ENCODE data around the gene ERCC4. TPM values are rescaled to one million over a fixed set of nuclear protein-coding genes. Genes with fewer than 3 reads are reported as not detected.

ERCC4 gene
- 3.7 and 3.8 TPM in 2 replicates for polyA plus RNA-seq (2013)

DNA sequence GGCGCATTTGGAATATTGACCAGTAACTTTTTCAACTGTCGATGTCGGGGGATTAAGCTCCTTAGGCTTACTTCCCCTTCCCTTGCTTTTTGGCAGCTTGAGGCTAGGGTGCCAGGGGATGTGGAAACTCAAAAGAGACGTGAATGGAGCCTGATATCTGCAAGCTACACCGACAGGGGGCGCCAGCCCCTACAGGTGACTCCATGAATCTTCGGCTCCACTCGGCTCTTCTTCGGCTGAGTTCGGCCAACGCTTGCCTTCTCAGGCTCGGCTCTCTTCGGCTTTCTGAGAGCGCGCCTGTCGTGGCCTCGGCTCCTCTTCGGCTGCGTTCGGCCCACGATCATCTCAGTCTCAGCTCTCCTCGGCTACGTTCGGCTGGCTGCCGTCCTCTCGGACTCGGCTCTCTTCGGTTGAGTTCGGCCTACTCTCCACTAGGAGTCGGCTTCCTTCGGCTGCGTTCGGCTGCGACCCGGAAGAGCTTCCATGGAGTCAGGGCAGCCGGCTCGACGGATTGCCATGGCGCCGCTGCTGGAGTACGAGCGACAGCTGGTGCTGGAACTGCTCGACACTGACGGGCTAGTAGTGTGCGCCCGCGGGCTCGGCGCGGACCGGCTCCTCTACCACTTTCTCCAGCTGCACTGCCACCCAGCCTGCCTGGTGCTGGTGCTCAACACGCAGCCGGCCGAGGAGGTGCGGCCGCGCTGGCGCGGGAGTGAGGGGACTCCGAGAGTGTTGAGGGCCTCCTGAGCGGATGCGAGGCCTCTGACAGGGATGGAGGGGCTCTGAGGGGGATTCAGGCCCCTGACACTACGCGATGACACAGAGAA is at the start of gene ERCC4:
TSS of gene ERCC4 (plus strand) at position 472 of the 827 bp plus-strand sequence. CDS start at position 484, 12 bp downstream.
- H3K4me2 ChIP-seq (ENCODE audit: low read length) = peak within 1 kb of the TSS; percentile 84
- H3K79me1 ChIP-seq (ENCODE audit: low read length) = peaks cover 4% of the 10 kb centered on the region
- H3K9ac ChIP-seq (ENCODE audit: low read length) = peak within 1 kb of the TSS; percentile 95
- peak within 1 kb of the TSS; percentile 92 for H3K18ac ChIP-seq (ENCODE audit: low read length)
- H3K4me1 ChIP-seq (ENCODE audit: control insufficient read depth in 1 of 2, insufficient read depth in 2 of 2, low read length in 2 of 2) = peaks cover 3 to 7% of the 10 kb centered on the region in 2 experiments
- peak within 1 kb of the TSS; percentile 87 for H4K91ac ChIP-seq (ENCODE audit: low read depth, low read length)
- peak within 1 kb of the TSS; percentile 98 for H2AFZ ChIP-seq (ENCODE audit: insufficient read depth, low read length, poor library complexity)
- H3K23ac ChIP-seq (ENCODE audit: low read length) = no peak within 1 kb of the TSS
- peak within 1 kb of the TSS; percentile 21 for H3K27ac ChIP-seq (ENCODE audit: low read depth, low read length)
- H3K14ac ChIP-seq (ENCODE audit: low read length) = peak within 1 kb of the TSS; percentile 92
- peak within 1 kb of the TSS; percentile 70 for H3K4ac ChIP-seq (ENCODE audit: low read depth, low read length)
- peak within 1 kb of the TSS; percentile 95 for H3K4me3 ChIP-seq (ENCODE audit: low read depth, low read length)
- peak within 1 kb of the TSS; percentile 56 for H2BK5ac ChIP-seq (ENCODE audit: low read depth, low read length, poor library complexity)
- no CpG with 5 or more reads among the region's 64 CpGs for WGBS (ENCODE audit: extremely low coverage, insufficient coverage, insufficient read length)
- H3K36me3 ChIP-seq (ENCODE audit: control insufficient read depth in 1 of 2, insufficient read depth in 2 of 2, low read length in 2 of 2) = peaks cover 3 to 4% of the 10 kb centered on the region in 2 experiments
- peak within 1 kb of the TSS; percentile 98 for H4K8ac ChIP-seq (ENCODE audit: low read depth, low read length)
- H3K27me3 ChIP-seq (ENCODE audit: insufficient read depth, low read length) = no peaks in the 10 kb centered on the region
- peak within 1 kb of the TSS; percentile 49 for H2AK5ac ChIP-seq (ENCODE audit: low read length)
- peak within 1 kb of the TSS; percentile 43 for H2BK120ac ChIP-seq (ENCODE audit: insufficient read depth, low read length, poor library complexity)
- no peaks in the 10 kb centered on the region for H3K9me3 ChIP-seq (ENCODE audit: insufficient read depth, low read depth, low read length)
- peaks cover 5% of the 10 kb centered on the region for H3K79me2 ChIP-seq (ENCODE audit: control insufficient read depth, insufficient read depth, low read length, poor library complexity)
- peak; percentile 100 for DNase-seq
- H2BK12ac ChIP-seq (ENCODE audit: low read length) = no peak within 1 kb of the TSS
- H4K12ac ChIP-seq (ENCODE audit: low read depth, low read length) = peak within 1 kb of the TSS; percentile 93

GRCh38 chr16:13873835-13874438 is 46.0 kb upstream of the ERCC4 start:
- H3K36me3 ChIP-seq (ENCODE audit: control insufficient read depth in 1 of 2, insufficient read depth in 2 of 2, low read length in 2 of 2) = no peaks in the 10 kb centered on the region
- H3K4me3 ChIP-seq (ENCODE audit: low read depth, low read length) = no peak overlapping the region
- no peaks in the 10 kb centered on the region for H3K4me1 ChIP-seq (ENCODE audit: control insufficient read depth in 1 of 2, insufficient read depth in 2 of 2, low read length in 2 of 2)
- H3K14ac ChIP-seq (ENCODE audit: low read length) = no peak overlapping the region
- H3K4ac ChIP-seq (ENCODE audit: low read depth, low read length) = no peak overlapping the region
- H3K23ac ChIP-seq (ENCODE audit: low read length) = no peak overlapping the region
- H3K27ac ChIP-seq (ENCODE audit: low read depth, low read length) = no peak overlapping the region
- no peak overlapping the region for H4K91ac ChIP-seq (ENCODE audit: low read depth, low read length)
- no peaks in the 10 kb centered on the region for H3K79me1 ChIP-seq (ENCODE audit: low read length)
- no peak overlapping the region for H3K9ac ChIP-seq (ENCODE audit: low read length)
- H3K4me2 ChIP-seq (ENCODE audit: low read length) = no peak overlapping the region
- no CpG with 5 or more reads among the region's 5 CpGs for WGBS (ENCODE audit: extremely low coverage, insufficient coverage, insufficient read length)
- H2BK120ac ChIP-seq (ENCODE audit: insufficient read depth, low read length, poor library complexity) = no peak overlapping the region
- H2AK5ac ChIP-seq (ENCODE audit: low read length) = no peak overlapping the region
- H4K8ac ChIP-seq (ENCODE audit: low read depth, low read length) = no peak overlapping the region
- no peaks in the 10 kb centered on the region for H3K79me2 ChIP-seq (ENCODE audit: control insufficient read depth, insufficient read depth, low read length, poor library complexity)
- H3K18ac ChIP-seq (ENCODE audit: low read length) = no peak overlapping the region
- no peak overlapping the region for H2BK12ac ChIP-seq (ENCODE audit: low read length)
- H2BK5ac ChIP-seq (ENCODE audit: low read depth, low read length, poor library complexity) = no peak overlapping the region
- DNase-seq = peak; percentile 2 to 14
- H3K9me3 ChIP-seq (ENCODE audit: insufficient read depth, low read depth, low read length) = no peaks in the 10 kb centered on the region
- H3K27me3 ChIP-seq (ENCODE audit: insufficient read depth, low read length) = no peaks in the 10 kb centered on the region
- no peak overlapping the region for H4K12ac ChIP-seq (ENCODE audit: low read depth, low read length)
- no peak overlapping the region for H2AFZ ChIP-seq (ENCODE audit: insufficient read depth, low read length, poor library complexity)

DNA sequence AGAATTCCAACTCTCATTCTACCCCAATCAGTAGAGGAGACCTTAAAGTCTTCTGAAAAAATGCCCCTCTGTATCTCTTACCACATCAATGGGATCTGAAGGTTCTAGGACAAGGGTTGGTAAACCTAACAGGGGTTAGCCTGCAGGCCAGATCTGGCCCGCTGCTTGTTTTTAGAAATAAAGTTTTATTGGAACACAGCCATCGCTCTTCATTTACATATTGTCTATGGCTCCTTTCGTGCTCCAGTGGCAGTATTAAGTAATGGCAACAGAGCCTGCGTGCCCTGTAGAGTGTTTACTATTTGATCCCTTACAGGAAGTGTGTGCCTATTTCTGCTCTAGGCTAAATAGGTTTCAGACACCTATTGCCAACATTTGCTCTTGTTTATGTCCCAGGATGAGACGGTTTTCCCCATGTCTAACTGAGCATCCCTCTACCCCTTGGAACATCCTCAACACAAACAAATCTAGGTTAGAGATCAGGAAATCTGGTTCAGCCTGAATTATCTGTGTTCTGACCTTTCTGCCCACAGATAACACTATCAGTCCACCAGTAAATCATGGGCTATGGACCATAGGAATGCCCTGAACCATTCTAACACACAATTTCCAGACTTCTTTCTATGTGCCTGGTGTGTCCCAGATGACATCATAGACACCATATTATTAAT is 44.2 kb upstream of the ERCC4 start:
- Histone ChIP-seq H2AFZ (ENCODE audit: insufficient read depth, low read length, poor library complexity) (no peak overlapping the region), H3K14ac (ENCODE audit: low read length) (no peak overlapping the region), H3K36me3 (ENCODE audit: control insufficient read depth in 1 of 2, insufficient read depth in 2 of 2, low read length in 2 of 2) (no peaks in the 10 kb centered on the region), H3K23ac (ENCODE audit: low read length) (no peak overlapping the region), H3K79me1 (ENCODE audit: low read length) (no peaks in the 10 kb centered on the region), H3K27me3 (ENCODE audit: insufficient read depth, low read length) (no peaks in the 10 kb centered on the region), H3K9me3 (ENCODE audit: insufficient read depth, low read depth, low read length) (no peaks in the 10 kb centered on the region), H4K8ac (ENCODE audit: low read depth, low read length) (no peak overlapping the region), H4K91ac (ENCODE audit: low read depth, low read length) (no peak overlapping the region), H3K9ac (ENCODE audit: low read length) (no peak overlapping the region), H2BK12ac (ENCODE audit: low read length) (no peak overlapping the region), H3K4me3 (ENCODE audit: low read depth, low read length) (no peak overlapping the region), H2BK120ac (ENCODE audit: insufficient read depth, low read length, poor library complexity) (no peak overlapping the region), H3K4ac (ENCODE audit: low read depth, low read length) (no peak overlapping the region), H3K4me1 (ENCODE audit: control insufficient read depth in 1 of 2, insufficient read depth in 2 of 2, low read length in 2 of 2) (no peaks in the 10 kb centered on the region), H2BK5ac (ENCODE audit: low read depth, low read length, poor library complexity) (no peak overlapping the region), H4K12ac (ENCODE audit: low read depth, low read length) (no peak overlapping the region), H3K18ac (ENCODE audit: low read length) (no peak overlapping the region), H2AK5ac (ENCODE audit: low read length) (no peak overlapping the region), H3K27ac (ENCODE audit: low read depth, low read length) (no peak overlapping the region), H3K4me2 (ENCODE audit: low read length) (no peak overlapping the region), H3K79me2 (ENCODE audit: control insufficient read depth, insufficient read depth, low read length, poor library complexity) (no peaks in the 10 kb centered on the region)
- WGBS (ENCODE audit: extremely low coverage, insufficient coverage, insufficient read length) = no CpG with 5 or more reads among the region's 5 CpGs
- no peak for DNase-seq

DNA sequence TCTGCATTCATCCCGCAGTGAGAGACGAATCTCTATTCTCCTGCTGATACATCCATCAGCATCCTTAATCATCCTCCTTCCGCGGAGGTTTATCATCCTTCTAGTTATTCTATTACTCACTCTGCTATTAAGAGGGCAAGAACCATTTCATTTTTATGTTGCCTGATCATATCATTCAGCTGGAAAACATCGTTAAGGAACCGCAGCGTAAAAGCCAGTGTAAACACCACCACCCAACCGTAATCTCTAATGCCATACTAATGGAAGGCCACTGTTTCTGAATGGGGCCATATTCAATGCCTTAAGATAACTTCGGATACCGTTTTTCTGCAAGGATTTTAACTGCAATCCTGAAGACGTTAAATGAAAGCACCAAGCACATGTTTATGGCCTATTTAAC is 36.7 kb upstream of the ERCC4 start:
- no peak overlapping the region for H3K14ac ChIP-seq (ENCODE audit: low read length)
- no peaks in the 10 kb centered on the region for H3K79me1 ChIP-seq (ENCODE audit: low read length)
- H2BK12ac ChIP-seq (ENCODE audit: low read length) = no peak overlapping the region
- no peaks in the 10 kb centered on the region for H3K79me2 ChIP-seq (ENCODE audit: control insufficient read depth, insufficient read depth, low read length, poor library complexity)
- no peak overlapping the region for H4K12ac ChIP-seq (ENCODE audit: low read depth, low read length)
- no peak overlapping the region for H3K18ac ChIP-seq (ENCODE audit: low read length)
- H2AFZ ChIP-seq (ENCODE audit: insufficient read depth, low read length, poor library complexity) = no peak overlapping the region
- WGBS (ENCODE audit: extremely low coverage, insufficient coverage, insufficient read length) = no CpG with 5 or more reads among the region's 11 CpGs
- H3K4me1 ChIP-seq (ENCODE audit: control insufficient read depth in 1 of 2, insufficient read depth in 2 of 2, low read length in 2 of 2) = no peaks in the 10 kb centered on the region
- H3K27ac ChIP-seq (ENCODE audit: low read depth, low read length) = no peak overlapping the region
- H3K4ac ChIP-seq (ENCODE audit: low read depth, low read length) = no peak overlapping the region
- no peaks in the 10 kb centered on the region for H3K36me3 ChIP-seq (ENCODE audit: control insufficient read depth in 1 of 2, insufficient read depth in 2 of 2, low read length in 2 of 2)
- no peaks in the 10 kb centered on the region for H3K27me3 ChIP-seq (ENCODE audit: insufficient read depth, low read length)
- no peak overlapping the region for H2BK5ac ChIP-seq (ENCODE audit: low read depth, low read length, poor library complexity)
- H2BK120ac ChIP-seq (ENCODE audit: insufficient read depth, low read length, poor library complexity) = no peak overlapping the region
- H3K9ac ChIP-seq (ENCODE audit: low read length) = no peak overlapping the region
- no peak for DNase-seq
- no peaks in the 10 kb centered on the region for H3K9me3 ChIP-seq (ENCODE audit: insufficient read depth, low read depth, low read length)
- no peak overlapping the region for H3K4me3 ChIP-seq (ENCODE audit: low read depth, low read length)
- H4K91ac ChIP-seq (ENCODE audit: low read depth, low read length) = no peak overlapping the region
- no peak overlapping the region for H2AK5ac ChIP-seq (ENCODE audit: low read length)
- H3K4me2 ChIP-seq (ENCODE audit: low read length) = no peak overlapping the region
- H4K8ac ChIP-seq (ENCODE audit: low read depth, low read length) = no peak overlapping the region
- no peak overlapping the region for H3K23ac ChIP-seq (ENCODE audit: low read length)

All from trophoblast cell (in vitro differentiated cells and primary cell).